ENCODE results near the gene DPH5.

DNA sequence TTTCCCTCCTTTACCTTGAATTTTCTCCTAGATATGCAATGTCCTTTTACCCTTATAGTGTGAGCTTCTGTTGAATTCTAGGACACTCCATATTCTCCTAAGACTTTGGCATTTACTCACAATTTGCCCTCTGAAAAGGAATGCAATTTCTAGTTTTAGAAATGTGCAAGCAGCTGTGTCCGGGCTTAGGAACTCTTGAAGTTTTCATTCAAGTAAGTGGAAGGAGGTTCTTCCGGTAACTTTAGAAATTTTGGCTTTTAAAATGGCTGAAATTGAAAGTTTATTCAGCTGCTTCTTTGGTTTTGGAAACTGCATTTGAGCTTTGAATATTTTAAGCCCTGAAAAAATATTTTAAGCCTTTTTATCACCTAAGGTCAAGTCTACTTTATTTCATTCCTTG is 56.3 kb downstream of the DPH5 start:
- TF ChIP-seq, protein P1, sequence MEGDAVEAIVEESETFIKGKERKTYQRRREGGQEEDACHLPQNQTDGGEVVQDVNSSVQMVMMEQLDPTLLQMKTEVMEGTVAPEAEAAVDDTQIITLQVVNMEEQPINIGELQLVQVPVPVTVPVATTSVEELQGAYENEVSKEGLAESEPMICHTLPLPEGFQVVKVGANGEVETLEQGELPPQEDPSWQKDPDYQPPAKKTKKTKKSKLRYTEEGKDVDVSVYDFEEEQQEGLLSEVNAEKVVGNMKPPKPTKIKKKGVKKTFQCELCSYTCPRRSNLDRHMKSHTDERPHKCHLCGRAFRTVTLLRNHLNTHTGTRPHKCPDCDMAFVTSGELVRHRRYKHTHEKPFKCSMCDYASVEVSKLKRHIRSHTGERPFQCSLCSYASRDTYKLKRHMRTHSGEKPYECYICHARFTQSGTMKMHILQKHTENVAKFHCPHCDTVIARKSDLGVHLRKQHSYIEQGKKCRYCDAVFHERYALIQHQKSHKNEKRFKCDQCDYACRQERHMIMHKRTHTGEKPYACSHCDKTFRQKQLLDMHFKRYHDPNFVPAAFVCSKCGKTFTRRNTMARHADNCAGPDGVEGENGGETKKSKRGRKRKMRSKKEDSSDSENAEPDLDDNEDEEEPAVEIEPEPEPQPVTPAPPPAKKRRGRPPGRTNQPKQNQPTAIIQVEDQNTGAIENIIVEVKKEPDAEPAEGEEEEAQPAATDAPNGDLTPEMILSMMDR (IDR thresholded peaks at IDR 0.05), result no peak
- TF ChIP-seq POLR2A (IDR thresholded peaks at IDR 0.05; ENCODE audit: low read depth), result no peak
- TF ChIP-seq POLR2AphosphoS5 (IDR thresholded peaks at IDR 0.05), result no peak

Measured in esophagus muscularis mucosa (tissue), 3 donors.